Stimulated activated CD8-positive, alpha-beta memory T cell treated with anti-CD3 and anti-CD28 coated beads, Interleukin-15, amount 100 ng/mL, for 1 hour (primary cell): ENCODE results near the gene CLEC16A.

Experiments used
- DNase-seq: peaks from one replicate; pipeline ENCODE4 v3.0.0-alpha.2; 2020; ENCODE audit warnings: low read depth

Gene CLEC16A, protein sequence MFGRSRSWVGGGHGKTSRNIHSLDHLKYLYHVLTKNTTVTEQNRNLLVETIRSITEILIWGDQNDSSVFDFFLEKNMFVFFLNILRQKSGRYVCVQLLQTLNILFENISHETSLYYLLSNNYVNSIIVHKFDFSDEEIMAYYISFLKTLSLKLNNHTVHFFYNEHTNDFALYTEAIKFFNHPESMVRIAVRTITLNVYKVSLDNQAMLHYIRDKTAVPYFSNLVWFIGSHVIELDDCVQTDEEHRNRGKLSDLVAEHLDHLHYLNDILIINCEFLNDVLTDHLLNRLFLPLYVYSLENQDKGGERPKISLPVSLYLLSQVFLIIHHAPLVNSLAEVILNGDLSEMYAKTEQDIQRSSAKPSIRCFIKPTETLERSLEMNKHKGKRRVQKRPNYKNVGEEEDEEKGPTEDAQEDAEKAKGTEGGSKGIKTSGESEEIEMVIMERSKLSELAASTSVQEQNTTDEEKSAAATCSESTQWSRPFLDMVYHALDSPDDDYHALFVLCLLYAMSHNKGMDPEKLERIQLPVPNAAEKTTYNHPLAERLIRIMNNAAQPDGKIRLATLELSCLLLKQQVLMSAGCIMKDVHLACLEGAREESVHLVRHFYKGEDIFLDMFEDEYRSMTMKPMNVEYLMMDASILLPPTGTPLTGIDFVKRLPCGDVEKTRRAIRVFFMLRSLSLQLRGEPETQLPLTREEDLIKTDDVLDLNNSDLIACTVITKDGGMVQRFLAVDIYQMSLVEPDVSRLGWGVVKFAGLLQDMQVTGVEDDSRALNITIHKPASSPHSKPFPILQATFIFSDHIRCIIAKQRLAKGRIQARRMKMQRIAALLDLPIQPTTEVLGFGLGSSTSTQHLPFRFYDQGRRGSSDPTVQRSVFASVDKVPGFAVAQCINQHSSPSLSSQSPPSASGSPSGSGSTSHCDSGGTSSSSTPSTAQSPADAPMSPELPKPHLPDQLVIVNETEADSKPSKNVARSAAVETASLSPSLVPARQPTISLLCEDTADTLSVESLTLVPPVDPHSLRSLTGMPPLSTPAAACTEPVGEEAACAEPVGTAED

DNA sequence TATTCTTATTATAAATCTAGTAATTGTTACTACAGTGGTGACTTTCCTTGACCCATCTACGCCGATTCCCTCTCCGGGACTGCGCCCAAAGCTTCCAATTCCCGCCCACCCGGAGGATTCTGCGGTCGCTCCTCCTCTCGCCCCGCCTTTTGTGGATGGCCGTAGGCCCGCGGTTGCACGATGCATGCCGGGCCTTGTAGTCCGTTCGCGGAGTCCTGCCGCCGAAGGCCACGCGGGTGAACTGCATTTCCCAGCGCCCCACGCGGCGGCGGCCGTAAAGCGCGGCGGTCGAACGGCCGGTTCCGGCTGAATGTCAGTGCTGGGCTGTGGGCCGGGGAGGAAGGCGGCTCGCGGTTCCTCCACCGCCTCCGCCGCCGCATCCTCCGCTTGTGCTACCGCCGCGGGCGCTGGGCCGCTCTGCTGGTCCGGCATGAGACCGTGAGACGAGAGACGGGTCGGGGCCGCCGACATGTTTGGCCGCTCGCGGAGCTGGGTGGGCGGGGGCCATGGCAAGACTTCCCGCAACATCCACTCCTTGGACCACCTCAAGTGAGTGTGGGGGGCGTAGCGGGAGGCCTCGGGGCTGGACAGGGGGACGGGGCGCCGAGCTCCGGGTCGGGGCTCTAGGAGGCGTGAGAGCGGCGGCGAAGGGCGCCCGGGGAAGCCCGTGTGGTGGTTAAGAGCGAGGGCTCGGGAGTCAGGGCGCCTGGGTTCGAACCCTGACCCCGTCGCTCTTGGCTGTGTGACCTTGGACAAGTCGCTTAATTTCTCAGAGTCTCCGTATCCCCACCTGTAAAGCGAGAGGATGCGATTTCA lies at the start of gene CLEC16A:
TSS of gene CLEC16A (plus strand) at position 316 of the 816 bp plus-strand sequence. CDS start at position 470, 154 bp downstream.
- DNase-seq: peak; percentile 94

DNA sequence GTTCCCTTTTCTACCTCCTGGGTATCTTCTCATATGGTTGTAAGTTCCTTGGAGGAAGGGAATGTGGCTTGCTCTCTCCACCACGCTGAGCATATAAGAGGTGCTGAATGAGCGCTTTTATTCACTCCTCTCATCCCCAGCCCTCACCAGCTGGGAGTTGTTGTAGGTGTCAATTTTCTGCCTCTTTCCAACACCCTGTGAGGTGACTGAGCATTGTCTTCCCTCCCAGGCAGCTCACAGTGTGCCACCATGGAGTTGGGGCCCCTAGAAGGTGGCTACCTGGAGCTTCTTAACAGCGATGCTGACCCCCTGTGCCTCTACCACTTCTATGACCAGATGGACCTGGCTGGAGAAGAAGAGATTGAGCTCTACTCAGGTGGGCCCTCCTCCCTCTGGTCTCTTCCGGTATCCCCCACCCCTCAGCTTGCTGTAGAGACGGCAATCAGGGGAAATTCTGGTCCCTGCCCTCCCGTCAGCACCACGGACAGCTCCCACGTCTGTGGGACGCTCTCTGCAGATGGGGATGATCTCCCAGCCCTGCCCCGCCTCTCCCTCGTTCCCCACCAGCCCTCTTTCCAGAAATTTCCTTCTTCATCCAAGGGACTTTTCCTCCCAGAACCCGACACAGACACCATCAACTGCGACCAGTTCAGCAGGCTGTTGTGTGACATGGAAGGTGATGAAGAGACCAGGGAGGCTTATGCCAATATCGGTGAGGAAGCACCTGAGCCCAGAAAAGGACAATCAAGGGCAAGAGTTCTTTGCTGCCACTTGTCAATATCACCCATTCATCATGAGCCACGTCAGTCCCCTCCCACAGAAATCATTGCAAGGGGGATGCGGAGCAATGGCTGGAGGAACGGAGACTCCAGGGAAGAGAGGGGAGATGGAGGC lies 49.1 kb upstream of the CLEC16A start:
- no peak for DNase-seq

DNA sequence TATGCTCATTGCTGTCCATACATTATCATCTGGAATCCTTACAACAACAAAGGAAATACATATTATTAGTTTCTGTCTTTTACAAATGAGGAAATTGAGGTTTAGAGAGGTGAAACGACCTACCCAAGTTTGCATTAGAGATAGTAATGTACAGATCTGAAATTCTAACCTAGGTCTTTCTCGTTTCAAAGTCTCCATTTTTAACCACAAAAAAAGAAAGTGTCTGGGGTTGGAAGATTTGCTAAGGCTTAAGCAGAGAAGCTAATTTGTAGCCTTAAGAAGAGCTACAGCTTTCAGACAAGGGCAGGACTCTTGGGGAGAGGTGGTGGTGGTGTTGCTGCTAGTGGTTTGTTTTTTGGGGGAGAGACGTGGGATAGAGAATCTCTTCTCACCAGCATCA lies 48.2 kb upstream of the CLEC16A start:
- DNase-seq: no peak

DNA sequence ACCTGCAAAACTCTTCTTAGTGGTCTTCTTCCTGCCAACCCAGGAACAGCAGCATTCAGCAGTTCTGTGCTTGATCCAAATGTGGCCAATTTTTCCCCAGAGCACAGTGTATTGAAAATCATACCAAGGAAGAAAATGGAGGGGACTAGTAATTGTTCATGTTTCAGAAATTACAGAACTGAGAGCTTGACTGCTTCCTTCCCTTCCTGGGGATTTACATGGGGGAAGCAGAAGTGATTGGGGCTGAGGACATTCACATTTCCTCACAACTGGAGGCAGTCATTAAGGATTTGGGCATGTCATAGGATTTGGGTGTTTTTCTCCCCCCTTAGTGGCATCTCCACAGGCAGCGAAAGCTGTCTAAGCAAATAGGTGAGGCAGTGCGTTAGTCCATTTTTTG lies 47.6 kb upstream of the CLEC16A start:
- no peak for DNase-seq

GRCh38 chr16:10897134-10897533 lies 47.2 kb upstream of the CLEC16A start:
- DNase-seq: no peak

- no peak for DNase-seq
Measured at GRCh38 chr16:10902999-10903398, 41.4 kb upstream of the CLEC16A start.

DNA sequence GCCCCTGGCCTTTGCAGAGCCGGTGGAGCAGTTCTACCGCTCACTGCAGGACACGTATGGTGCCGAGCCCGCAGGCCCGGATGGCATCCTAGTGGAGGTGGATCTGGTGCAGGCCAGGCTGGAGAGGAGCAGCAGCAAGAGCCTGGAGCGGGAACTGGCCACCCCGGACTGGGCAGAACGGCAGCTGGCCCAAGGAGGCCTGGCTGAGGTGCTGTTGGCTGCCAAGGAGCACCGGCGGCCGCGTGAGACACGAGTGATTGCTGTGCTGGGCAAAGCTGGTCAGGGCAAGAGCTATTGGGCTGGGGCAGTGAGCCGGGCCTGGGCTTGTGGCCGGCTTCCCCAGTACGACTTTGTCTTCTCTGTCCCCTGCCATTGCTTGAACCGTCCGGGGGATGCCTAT lies 37.9 kb upstream of the CLEC16A start:
- DNase-seq: no peak

GRCh38 chr16:10906914-10907756 lies 37.2 kb upstream of the CLEC16A start:
- no peak for DNase-seq

DNA sequence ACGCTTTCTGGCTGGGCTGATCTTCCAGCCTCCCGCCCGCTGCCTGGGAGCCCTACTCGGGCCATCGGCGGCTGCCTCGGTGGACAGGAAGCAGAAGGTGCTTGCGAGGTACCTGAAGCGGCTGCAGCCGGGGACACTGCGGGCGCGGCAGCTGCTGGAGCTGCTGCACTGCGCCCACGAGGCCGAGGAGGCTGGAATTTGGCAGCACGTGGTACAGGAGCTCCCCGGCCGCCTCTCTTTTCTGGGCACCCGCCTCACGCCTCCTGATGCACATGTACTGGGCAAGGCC lies 36.7 kb upstream of the CLEC16A start:
- DNase-seq: no peak

- DNase-seq: no peak
Measured at GRCh38 chr16:10911267-10911666, 33.1 kb upstream of the CLEC16A start.

- DNase-seq: no peak
Measured at GRCh38 chr16:10916534-10916933, 27.8 kb upstream of the CLEC16A start.

DNA sequence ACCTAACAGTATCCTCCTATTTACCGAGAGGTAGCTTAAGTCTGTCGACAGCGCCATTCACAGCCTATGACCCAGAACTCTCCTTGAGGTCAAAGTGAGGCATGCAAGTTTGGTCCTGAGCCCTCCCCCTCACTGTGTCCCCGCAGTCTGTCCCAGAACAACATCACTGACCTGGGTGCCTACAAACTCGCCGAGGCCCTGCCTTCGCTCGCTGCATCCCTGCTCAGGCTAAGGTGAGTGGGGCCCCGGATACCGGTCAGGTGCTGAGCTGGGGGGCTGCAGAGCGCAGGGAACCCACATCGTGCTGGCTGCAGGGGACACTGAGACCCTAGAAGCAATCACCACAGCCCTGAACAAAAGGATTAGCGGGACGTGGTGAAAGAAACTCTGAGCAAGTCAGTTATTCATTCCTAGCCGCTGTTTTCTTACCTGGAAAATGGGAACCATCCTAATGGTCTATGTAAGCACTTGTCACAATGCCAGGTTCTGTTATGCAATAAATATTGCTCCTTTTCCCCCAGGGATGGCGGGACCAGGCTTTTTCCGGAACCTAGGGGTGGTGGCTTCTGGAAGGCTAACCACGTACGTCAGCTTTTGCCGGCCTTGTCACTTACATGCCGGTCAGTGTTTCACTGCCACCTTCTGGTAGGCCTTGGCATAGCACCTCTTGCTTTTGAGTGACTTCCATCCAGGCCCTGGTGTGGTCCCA lies 25.9 kb upstream of the CLEC16A start:
- DNase-seq: peak; percentile 62

- DNase-seq: no peak
Measured at GRCh38 chr16:10919003-10919351, 25.4 kb upstream of the CLEC16A start.

DNA sequence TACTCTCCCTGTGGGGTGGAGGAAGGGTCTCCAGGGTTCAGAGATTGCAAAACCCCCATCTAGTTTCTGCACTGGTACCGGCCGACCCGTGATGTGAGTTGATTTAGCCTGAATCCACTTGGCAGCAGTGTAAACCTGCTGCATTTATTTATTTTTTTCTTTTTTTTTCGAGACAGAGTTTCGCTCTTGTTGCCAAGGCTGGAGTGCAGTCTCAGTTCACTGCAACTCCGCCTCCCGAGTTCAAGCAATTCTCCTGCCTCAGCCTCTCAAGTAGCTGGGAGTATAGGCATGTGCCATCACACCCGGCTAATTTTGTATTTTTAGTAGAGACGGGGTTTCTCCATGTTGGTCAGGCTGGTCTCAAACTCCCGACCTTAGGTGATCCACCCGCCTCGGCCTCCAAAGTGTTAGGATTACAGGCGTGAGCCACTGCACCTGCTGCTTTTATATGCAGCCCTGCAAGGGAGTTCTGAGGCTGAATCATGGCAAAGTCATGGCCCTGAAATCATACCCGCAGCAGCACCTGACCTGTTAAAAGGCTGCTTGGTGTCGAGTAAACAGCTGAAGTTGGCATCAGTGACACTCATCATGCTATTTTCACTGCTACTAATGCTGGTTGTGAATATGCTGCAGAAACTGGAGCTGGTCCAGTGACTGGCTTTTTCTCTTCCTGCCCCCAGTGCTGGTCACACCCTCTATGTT lies 23.5 kb upstream of the CLEC16A start:
- DNase-seq: no peak

- DNase-seq: no peak
Measured at GRCh38 chr16:10921536-10922327, 22.6 kb upstream of the CLEC16A start.

- no peak for DNase-seq
Measured at GRCh38 chr16:10922328-10923145, 21.8 kb upstream of the CLEC16A start.

- no peak for DNase-seq
Measured at GRCh38 chr16:10923146-10923649, 21.2 kb upstream of the CLEC16A start.
